Activated CD4-positive, alpha-beta T cell treated with anti-CD3 and anti-CD28 coated beads, Interleukin-2, amount 50 U/mL, for 24 hours (primary cell): Measurements from ENCODE around the gene HMGB3.
"Not testable (repeated sequence)": the region's sequence is repeated elsewhere in the genome, so short reads cannot be mapped to it uniquely, and the experiment has no call there.

ENCODE experiments used
- DNase-seq, 2 donors: peaks; one replicate each; pipeline ENCODE4 v3.0.0-alpha.2; 2020; ENCODE audit warnings: low read depth in 1 of 2, low spot score in 1 of 2

The HMGB3 gene

GRCh38 chrX:150982788-150983520 is at the start of gene HMGB3:
Gene HMGB3, plus strand, starts transcription at chrX:150983335. Its CDS starts 2,265 bp downstream, at chrX:150985600.
- peak; percentile 43 to 66 for DNase-seq

- no peak for DNase-seq
These were observed 49.2 kb upstream of the HMGB3 start for GRCh38 chrX:150933945-150934350.

- DNase-seq: no peak
These were observed 48.7 kb upstream of the HMGB3 start for GRCh38 chrX:150934453-150934852.

GRCh38 chrX:150935467-150935866 is 47.7 kb upstream of the HMGB3 start:
- no peak for DNase-seq

- DNase-seq: no peak
These were observed 46.6 kb upstream of the HMGB3 start for GRCh38 chrX:150936556-150936955.

- DNase-seq: no peak
These were observed 42.2 kb upstream of the HMGB3 start for GRCh38 chrX:150940844-150941495.

GRCh38 chrX:150941580-150941979 is 41.6 kb upstream of the HMGB3 start:
- DNase-seq: no peak

- DNase-seq: no peak
These were observed 40.1 kb upstream of the HMGB3 start for GRCh38 chrX:150942942-150943594.

- no peak for DNase-seq
These were observed 38.9 kb upstream of the HMGB3 start for GRCh38 chrX:150944233-150944632.

- no peak for DNase-seq
These were observed 28.2 kb upstream of the HMGB3 start for GRCh38 chrX:150954951-150955350.

GRCh38 chrX:150955590-150955989 is 27.5 kb upstream of the HMGB3 start:
- DNase-seq: no peak

GRCh38 chrX:150958177-150958576 is 25.0 kb upstream of the HMGB3 start:
- no peak for DNase-seq

GRCh38 chrX:150959557-150959956 is 23.6 kb upstream of the HMGB3 start:
- DNase-seq: no peak

GRCh38 chrX:150961631-150962030 is 21.5 kb upstream of the HMGB3 start:
- DNase-seq: no peak

GRCh38 chrX:150964416-150964815 is 18.7 kb upstream of the HMGB3 start:
- DNase-seq: not testable (repeated sequence)

- DNase-seq: no peak
These were observed 16.9 kb upstream of the HMGB3 start for GRCh38 chrX:150966235-150966634.

- no peak for DNase-seq
These were observed 16.4 kb upstream of the HMGB3 start for GRCh38 chrX:150966742-150967141.

- DNase-seq: no peak
These were observed 15.3 kb upstream of the HMGB3 start for GRCh38 chrX:150967786-150968185.

- no peak for DNase-seq
These were observed 14.0 kb upstream of the HMGB3 start for GRCh38 chrX:150968862-150969720.

GRCh38 chrX:150972450-150972849 is 10.7 kb upstream of the HMGB3 start:
- no peak for DNase-seq

- DNase-seq: no peak
These were observed 7.3 kb upstream of the HMGB3 start for GRCh38 chrX:150975655-150976390.
